GM12878 (cell line): ENCODE data around the gene PNMA1. TPM values are rescaled to one million over a fixed set of nuclear protein-coding genes. Genes with fewer than 3 reads are reported as not detected.

Experiments
- CBFB ChIP-seq: IDR thresholded peaks from 2 replicates; pipeline ENCODE4 v1.6.1; 2016; ENCODE audit warnings: antibody characterized with exemption, low read depth
- EZH2 ChIP-seq: IDR thresholded peaks from 2 replicates; pipeline ENCODE4 v1.6.1; 2012; ENCODE audit warnings: low read depth, mild to moderate bottlenecking, control low read depth, inconsistent platforms, low read length, borderline replicate concordance; ENCODE audit not compliant: control insufficient read depth
- HDGF ChIP-seq: fragments of 450-650 bp; IDR thresholded peaks from 2 replicates; pipeline ENCODE4 v1.6.1; 2016; ENCODE audit warnings: antibody characterized with exemption
- KAT2A ChIP-seq: conservative IDR thresholded peaks from 2 replicates; pipeline ENCODE4 v1.6.1; 2011; ENCODE audit warnings: low read depth, low read length; ENCODE audit not compliant: control insufficient read depth
- KLF5 ChIP-seq: fragments of 450-650 bp; IDR thresholded peaks from 2 replicates; pipeline ENCODE4 v1.6.1; 2014; ENCODE audit warnings: mild to moderate bottlenecking; ENCODE audit not compliant: partially characterized antibody
- RUNX3 ChIP-seq: IDR thresholded peaks from 2 replicates; pipeline ENCODE4 v1.6.1; 2012; ENCODE audit warnings: low read length, inconsistent platforms
- SMC3 ChIP-seq: IDR thresholded peaks from 2 replicates; pipeline ENCODE4 v1.6.1; 2011; ENCODE audit warnings: low read length, improper control_type of control experiment, borderline replicate concordance
- YY1 ChIP-seq: IDR thresholded peaks from 2 replicates; pipeline ENCODE4 v1.6.1; 2011; ENCODE audit warnings: low read depth, mild to moderate bottlenecking, low read length
- ZBED1 ChIP-seq: IDR thresholded peaks from 2 replicates; pipeline ENCODE4 v1.6.1; 2016; ENCODE audit warnings: borderline replicate concordance
- ZNF384 ChIP-seq: IDR thresholded peaks from 2 replicates; pipeline ENCODE4 v1.6.1; 2012; ENCODE audit warnings: low read depth, mild to moderate bottlenecking, low read length, improper control_type of control experiment, borderline replicate concordance
- polyA plus RNA-seq, 11 experiments: library from polyadenylated mRNA; depleted of rRNA in 4 of 11; unstranded in 6 of 11; stranded (reverse) in 5 of 11; fragments of >200 nt; fragmentation: Nextera tagmentation in 4 of 11; fragmentation: Illumina TruSeq in 1 of 11; extraction: Ambion mirVana in 4 of 11; extraction: Trizol in 1 of 11; gene quantifications; 1 replicate in 1 of 11; 2 replicates in 10 of 11; pipeline versions ENCODE4 v1.2.1 to v1.2.3, GENCODE V29; 2011 to 2016; ENCODE audit warnings: inconsistent platforms in 2 of 11, missing spikeins in 2 of 11, low read depth in 1 of 11
- total RNA-seq, 4 experiments: library from RNA; depleted of rRNA in 3 of 4; stranded (reverse); fragments of >200 nt in 3 of 4; fragmentation: Illumina TruSeq in 1 of 4; extraction: Trizol in 1 of 4; gene quantifications; 2 replicates each; pipeline versions ENCODE4 v1.2.1 to v1.2.3, GENCODE V29; 2013 to 2021
- TF ChIP-seq, protein P1 (sequence below): fragments of 450-650 bp; formaldehyde crosslinking; IDR thresholded peaks from 2 replicates; pipeline ENCODE4 v1.4.0; 2020; ENCODE audit warnings: mild to moderate bottlenecking, moderate library complexity
- TF ChIP-seq, protein P2 (sequence below): fragments of 450-650 bp; IDR thresholded peaks from 2 replicates; pipeline ENCODE4 v1.6.1; 2017; ENCODE audit warnings: low read depth, mild to moderate bottlenecking, moderate library complexity
- TF ChIP-seq, protein P3 (sequence below): fragments of 450-650 bp; IDR thresholded peaks from 2 replicates; pipeline ENCODE4 v1.6.1; 2017; ENCODE audit warnings: mild to moderate bottlenecking, low read depth, inconsistent platforms; ENCODE audit not compliant: poor library complexity, severe bottlenecking

The PNMA1 gene
- total and polyA plus RNA-seq, 10 of the 15 experiments (the other 5 are each of a cell fraction or from before 2014, with no cell fraction given) = 1.8 to 39.3 (median 11.1) TPM

GRCh38 chr14:73713803-73714655 lies at the start of gene PNMA1 (continued):
- TF ChIP-seq EZH2 (no peak), YY1 (peak; percentile 94), SMC3 (no peak), ZBED1 (peak; percentile 56; the same call in 1 of the 2 replicates), HDGF (no peak), CBFB (0 out of 2 replicates have a peak, but pooled peaks have one; percentile 6), KLF5 (peak; percentile 37), KAT2A (no peak), ZNF384 (no peak), RUNX3 (peak; percentile 2; the same call in 1 of the 2 replicates)
- TF ChIP-seq, protein P1, sequence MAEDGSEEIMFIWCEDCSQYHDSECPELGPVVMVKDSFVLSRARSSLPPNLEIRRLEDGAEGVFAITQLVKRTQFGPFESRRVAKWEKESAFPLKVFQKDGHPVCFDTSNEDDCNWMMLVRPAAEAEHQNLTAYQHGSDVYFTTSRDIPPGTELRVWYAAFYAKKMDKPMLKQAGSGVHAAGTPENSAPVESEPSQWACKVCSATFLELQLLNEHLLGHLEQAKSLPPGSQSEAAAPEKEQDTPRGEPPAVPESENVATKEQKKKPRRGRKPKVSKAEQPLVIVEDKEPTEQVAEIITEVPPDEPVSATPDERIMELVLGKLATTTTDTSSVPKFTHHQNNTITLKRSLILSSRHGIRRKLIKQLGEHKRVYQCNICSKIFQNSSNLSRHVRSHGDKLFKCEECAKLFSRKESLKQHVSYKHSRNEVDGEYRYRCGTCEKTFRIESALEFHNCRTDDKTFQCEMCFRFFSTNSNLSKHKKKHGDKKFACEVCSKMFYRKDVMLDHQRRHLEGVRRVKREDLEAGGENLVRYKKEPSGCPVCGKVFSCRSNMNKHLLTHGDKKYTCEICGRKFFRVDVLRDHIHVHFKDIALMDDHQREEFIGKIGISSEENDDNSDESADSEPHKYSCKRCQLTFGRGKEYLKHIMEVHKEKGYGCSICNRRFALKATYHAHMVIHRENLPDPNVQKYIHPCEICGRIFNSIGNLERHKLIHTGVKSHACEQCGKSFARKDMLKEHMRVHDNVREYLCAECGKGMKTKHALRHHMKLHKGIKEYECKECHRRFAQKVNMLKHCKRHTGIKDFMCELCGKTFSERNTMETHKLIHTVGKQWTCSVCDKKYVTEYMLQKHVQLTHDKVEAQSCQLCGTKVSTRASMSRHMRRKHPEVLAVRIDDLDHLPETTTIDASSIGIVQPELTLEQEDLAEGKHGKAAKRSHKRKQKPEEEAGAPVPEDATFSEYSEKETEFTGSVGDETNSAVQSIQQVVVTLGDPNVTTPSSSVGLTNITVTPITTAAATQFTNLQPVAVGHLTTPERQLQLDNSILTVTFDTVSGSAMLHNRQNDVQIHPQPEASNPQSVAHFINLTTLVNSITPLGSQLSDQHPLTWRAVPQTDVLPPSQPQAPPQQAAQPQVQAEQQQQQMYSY = no peak
- TF ChIP-seq, protein P2, sequence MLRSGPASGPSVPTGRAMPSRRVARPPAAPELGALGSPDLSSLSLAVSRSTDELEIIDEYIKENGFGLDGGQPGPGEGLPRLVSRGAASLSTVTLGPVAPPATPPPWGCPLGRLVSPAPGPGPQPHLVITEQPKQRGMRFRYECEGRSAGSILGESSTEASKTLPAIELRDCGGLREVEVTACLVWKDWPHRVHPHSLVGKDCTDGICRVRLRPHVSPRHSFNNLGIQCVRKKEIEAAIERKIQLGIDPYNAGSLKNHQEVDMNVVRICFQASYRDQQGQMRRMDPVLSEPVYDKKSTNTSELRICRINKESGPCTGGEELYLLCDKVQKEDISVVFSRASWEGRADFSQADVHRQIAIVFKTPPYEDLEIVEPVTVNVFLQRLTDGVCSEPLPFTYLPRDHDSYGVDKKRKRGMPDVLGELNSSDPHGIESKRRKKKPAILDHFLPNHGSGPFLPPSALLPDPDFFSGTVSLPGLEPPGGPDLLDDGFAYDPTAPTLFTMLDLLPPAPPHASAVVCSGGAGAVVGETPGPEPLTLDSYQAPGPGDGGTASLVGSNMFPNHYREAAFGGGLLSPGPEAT = no peak
- TF ChIP-seq, protein P3, sequence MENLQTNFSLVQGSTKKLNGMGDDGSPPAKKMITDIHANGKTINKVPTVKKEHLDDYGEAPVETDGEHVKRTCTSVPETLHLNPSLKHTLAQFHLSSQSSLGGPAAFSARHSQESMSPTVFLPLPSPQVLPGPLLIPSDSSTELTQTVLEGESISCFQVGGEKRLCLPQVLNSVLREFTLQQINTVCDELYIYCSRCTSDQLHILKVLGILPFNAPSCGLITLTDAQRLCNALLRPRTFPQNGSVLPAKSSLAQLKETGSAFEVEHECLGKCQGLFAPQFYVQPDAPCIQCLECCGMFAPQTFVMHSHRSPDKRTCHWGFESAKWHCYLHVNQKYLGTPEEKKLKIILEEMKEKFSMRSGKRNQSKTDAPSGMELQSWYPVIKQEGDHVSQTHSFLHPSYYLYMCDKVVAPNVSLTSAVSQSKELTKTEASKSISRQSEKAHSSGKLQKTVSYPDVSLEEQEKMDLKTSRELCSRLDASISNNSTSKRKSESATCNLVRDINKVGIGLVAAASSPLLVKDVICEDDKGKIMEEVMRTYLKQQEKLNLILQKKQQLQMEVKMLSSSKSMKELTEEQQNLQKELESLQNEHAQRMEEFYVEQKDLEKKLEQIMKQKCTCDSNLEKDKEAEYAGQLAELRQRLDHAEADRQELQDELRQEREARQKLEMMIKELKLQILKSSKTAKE = no peak
